ENCODE results near the gene CFAP73.

- TF ChIP-seq CTCF (IDR thresholded peaks at IDR 0.05 in 8 of 11, conservative IDR thresholded peaks at IDR 0.05 in 3 of 11), result no peak
- TF ChIP-seq POLR2AphosphoS5 (IDR thresholded peaks at IDR 0.05), result no peak
- no peak for TF ChIP-seq POLR2A (IDR thresholded peaks at IDR 0.05)
These were observed 40.2 kb upstream of the CFAP73 start for GRCh38 chr12:113109360-113109759.
